GM21576 (cell line): Measurements from ENCODE around the gene PIP5K1A.
"Not testable (repeated sequence)": the region's sequence is repeated elsewhere in the genome, so short reads cannot be mapped to it uniquely, and the experiment has no call there.

Experiments
- ATAC-seq: cut with Tn5 transposase; IDR thresholded peaks from one replicate; pipeline ENCODE4 v1.9.1; 2021; ENCODE audit warnings: mild to moderate bottlenecking, moderate library complexity; ENCODE audit not compliant: unreplicated experiment

PIP5K1A gene

GRCh38 chr1:151189637-151190445 lies 8.5 kb upstream of the PIP5K1A start, which contains the start of gene VPS72:
TSS of gene VPS72 (minus strand) at chr1:151190197. CDS start at chr1:151190121, 76 bp downstream.
- peak; percentile 90 for ATAC-seq

GRCh38 chr1:151192047-151192446 lies 6.3 kb upstream of the PIP5K1A start:
- ATAC-seq: no peak

- no peak for ATAC-seq
These were observed 5.0 kb upstream of the PIP5K1A start for GRCh38 chr1:151193304-151193703.

DNA sequence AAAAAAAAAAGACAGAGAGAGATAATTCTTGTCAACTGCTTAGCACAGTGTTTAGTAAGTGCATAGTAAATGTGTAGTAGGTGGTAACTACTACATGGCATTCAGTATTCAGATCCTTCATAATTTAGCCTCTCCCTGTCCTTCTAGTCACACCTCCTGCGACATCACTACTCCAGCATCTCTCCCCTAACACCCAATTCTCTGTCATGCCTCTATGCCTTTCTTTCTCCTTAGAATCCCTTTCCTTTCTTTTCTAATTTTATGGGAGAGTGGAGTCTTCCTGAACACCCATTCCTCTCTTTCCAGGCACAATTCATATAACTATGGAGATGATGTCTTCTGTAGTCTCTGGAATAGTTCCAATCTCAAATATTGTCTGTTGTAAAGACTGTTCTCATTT lies 4.5 kb upstream of the PIP5K1A start:
- ATAC-seq: no peak

DNA sequence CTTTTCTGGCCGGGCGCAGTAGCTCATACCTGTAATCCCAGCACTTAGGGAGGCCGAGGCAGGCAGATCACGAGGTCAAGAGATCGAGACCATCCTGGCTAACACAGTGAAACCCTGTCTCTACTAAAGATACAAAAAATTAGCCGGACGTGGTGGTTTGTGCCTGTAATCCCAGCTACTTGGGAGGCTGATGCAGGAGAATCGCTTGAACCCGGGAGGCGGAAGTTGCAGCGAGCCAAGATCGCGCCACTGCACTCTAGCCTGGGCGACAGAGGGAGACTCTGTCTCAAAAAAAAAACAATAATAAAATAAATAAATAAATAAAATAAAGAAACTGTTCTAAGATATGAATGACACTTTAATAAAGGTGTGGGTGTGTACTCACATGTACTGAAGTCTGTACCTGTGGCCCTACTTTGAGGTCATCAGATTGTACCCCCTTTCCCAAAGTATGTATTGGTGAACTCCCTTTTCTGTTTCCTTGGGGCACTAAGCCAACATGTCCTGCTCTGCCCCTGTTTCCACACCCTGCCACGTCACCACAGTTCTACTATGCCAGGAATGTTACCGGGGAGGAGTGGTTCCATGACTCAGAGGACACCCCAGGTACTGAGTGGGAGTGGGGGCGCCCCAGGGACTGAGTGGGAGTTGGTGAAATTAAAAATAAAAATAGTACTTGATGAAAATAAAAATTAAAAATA lies 3.3 kb upstream of the PIP5K1A start:
- not testable (repeated sequence) for ATAC-seq

DNA sequence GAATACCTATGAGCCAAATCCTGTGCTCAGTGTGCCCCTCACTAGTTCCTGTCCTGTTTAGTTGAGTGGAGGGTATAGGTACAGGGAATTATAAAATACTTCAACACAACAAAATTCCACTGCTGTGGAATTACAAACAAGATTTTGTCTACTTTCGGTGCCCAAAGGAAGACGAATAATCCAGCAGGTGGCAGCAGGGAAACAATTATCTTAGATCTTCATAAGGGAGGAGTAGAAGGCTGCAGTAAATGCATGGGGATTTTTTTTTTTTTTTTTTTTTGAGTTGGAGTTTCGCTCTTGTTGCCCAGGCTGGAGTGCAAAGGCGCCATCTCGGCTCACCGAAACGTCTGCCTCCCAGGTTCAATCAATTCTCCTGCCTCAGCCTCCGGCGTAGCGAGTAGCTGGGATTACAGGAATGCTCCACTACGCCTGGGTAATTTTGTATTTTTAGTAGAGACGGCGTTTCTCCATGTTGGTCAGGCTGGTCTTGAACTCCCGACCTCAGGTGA lies 2.0 kb upstream of the PIP5K1A start:
- ATAC-seq: no peak

DNA sequence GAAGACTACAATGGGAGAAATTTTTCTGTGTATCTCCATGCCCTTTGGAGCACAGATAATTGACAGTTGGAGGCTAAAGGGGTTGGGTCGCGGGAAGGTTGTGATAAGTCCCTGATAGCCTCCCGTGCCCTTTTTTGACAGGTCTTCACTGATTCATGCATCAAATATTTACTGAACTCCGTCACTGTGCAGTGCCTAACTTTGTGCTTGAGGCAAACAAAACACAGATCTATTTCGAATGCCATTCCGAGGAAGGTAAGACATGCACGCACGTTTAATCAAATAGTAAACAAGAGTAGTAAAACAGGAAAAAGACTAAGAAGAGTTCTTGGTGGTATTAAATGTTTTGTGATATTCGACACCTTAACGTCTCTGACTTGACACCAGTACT lies 494 bp upstream of the PIP5K1A start:
- no peak for ATAC-seq

- no peak for ATAC-seq
These were observed 1.7 kb downstream of the PIP5K1A start for GRCh38 chr1:151199873-151200581.

DNA sequence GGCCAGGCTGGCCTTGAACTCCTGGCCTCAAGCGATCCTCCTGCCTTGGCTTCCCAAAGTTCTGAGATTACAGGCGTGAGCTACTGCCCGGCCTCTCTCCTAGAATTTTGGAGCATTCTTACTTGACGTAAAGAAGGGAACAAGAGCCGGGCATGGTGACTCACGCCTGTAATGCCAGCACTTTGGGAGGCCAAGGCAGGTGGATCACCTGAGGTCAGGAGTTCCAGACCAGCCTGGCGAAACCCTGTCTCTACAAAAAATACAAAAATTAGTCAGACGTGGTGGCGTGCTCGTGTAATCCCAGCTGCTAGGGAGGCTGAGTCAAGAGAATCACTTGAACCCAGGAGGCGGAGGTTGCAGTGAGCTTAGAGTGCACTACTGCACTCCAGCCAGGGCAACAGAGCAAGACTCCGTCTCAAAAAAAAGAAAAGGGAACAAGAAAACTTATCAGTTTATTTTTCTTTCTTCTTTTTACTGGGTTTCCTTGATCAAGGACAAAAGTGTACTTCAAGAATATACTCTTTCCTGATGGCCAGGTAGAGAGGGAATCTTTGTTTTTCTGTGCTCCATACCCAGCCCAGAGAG lies 7.1 kb downstream of the PIP5K1A start:
- not testable (repeated sequence) for ATAC-seq

GRCh38 chr1:151210830-151211229 lies 12.5 kb downstream of the PIP5K1A start:
- ATAC-seq: no peak

DNA sequence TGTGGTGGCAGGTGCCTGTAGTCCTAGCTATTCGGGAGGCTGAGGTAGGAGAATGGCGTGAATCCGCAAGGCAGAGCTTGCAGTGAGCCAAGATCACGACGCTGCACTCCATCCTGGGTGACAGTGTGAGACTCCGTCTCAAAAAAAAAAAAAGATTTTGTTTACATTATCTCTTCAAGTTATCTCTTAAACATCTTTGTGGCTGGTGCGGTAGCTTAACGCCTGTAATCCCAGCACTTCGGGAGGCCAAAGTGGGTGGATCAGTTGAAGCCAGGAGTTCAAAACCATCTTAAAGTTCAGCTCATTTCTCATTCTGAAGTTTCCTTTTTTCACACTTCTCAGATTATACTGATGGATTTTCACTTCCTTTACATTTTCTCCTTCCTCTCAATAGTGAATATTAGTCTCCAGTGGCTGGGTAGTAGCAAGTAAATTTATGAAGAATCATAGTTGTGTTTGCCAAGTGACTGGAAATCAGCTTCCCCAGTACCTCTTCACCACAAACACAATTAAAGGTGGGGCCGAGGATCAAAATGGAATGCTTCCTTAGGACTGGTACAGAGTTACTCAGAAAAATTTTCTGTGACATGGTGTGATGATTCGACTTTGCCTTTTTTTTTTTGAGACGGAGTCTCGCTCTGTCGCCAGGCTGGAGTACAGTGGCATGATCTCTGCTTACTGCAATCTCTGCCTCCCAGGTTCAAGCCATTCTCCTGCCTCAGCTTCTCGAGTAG lies 13.8 kb downstream of the PIP5K1A start:
- ATAC-seq: no peak

GRCh38 chr1:151213560-151213959 lies 15.2 kb downstream of the PIP5K1A start:
- ATAC-seq: no peak

DNA sequence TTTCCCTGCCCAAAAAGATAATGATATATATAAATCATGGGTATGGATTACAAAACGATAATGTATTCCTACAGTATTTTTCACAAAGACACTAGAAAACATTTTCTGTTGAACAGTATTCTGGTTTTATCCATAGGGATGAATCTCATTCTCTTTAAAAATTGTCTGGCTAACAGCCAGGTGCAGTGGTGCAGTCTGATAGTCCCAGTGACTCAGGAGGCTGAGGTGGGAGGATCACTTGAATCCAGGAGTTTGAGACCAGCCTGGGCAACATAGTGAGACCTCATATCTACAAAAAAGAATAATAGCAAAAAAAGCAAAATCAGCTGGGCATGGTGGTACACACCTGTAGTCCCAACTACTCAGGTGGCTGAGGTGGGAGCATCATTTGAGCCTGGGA lies 23.3 kb downstream of the PIP5K1A start:
- ATAC-seq: no peak

GRCh38 chr1:151222130-151222529 lies 23.8 kb downstream of the PIP5K1A start:
- ATAC-seq: no peak

GRCh38 chr1:151235235-151235634 lies 36.9 kb downstream of the PIP5K1A start:
- no peak for ATAC-seq

DNA sequence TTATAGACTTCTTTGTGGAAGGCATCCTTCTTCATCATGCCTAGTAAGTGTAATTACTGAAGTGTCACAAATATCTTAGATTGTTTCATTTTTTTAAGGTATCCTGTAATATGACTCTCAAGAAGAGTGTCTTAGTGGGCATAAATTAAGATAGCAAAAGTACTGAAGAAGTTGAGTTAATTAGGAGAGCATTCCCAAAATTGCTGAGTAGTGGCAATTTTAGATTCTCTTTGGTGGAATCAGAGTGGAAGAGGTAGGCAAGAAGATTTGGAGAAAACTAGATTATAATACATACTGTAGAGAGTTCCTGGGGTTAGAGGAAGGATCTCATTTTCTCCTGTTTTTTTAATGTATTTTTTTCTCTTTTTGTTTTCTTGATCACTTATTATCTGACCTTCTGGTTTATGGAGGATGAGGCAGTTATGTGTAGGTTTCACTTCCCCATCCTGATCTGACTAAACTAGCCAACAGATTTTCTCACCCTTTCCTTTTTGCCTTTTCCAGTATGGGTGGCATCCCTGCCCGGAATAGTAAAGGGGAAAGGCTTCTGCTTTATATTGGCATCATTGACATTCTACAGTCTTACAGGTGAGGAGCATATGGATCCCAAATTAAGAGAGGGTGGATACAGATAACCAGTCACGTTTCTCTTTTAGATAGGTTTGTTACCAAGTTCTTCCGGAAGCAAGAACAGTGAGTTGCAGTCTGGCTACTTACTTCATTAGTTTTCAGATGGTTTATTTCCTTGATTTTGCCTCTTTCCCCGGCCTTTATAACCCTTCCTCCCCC lies 39.5 kb downstream of the PIP5K1A start:
- ATAC-seq: no peak

GRCh38 chr1:151238467-151238739 lies 40.1 kb downstream of the PIP5K1A start:
- no peak for ATAC-seq

DNA sequence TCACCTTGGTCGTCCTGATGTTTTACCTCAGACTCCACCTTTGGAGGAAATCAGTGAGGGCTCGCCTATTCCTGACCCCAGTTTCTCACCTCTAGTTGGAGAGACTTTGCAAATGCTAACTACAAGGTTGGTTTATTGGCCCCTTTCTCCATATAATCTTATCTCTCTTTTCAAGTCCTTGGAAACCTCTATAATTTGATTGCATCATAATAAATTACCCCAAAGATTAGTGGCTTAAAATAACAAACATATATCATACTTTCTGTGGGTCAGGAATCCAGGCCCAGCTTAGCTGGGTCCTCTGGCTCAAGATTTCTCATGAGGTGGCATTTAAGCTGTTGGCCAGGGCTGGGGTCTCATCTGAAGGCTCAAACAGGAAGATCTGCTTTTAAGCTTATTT lies 44.1 kb downstream of the PIP5K1A start:
- no peak for ATAC-seq

GRCh38 chr1:151243683-151244216 lies 45.4 kb downstream of the PIP5K1A start:
- no peak for ATAC-seq

- ATAC-seq: no peak
These were observed 48.4 kb downstream of the PIP5K1A start for GRCh38 chr1:151246786-151247185.
